GM23248 (cell line): Measurements from ENCODE around the gene TPTE.
"Not testable (repeated sequence)": the region's sequence is repeated elsewhere in the genome, so short reads cannot be mapped to it uniquely, and the experiment has no call there.

Experiments used
- EZH2 ChIP-seq: fragments of 200-600 bp; sonication (generic); IDR thresholded peaks from 2 replicates; pipeline ENCODE4 v1.6.1; 2018; ENCODE audit warnings: antibody characterized with exemption, mild to moderate bottlenecking; ENCODE audit not compliant: insufficient read depth, poor library complexity, severe bottlenecking
- EZH2phosphoT487 ChIP-seq: fragments of 200-600 bp; sonication (generic); IDR thresholded peaks from 2 replicates; pipeline ENCODE4 v1.6.1; 2018; ENCODE audit warnings: antibody characterized with exemption, moderate library complexity, mild to moderate bottlenecking, low read depth; ENCODE audit not compliant: insufficient read depth

GRCh38 chr21:10578910-10579309 is 57.5 kb downstream of the TPTE start:
- not testable (repeated sequence) for TF ChIP-seq EZH2phosphoT487, EZH2
